HL-60/S4 treated with phorbol 12-myristate 13-acetate at 8.2 ng/mL for 4 days and 3 days (cell line): ENCODE data around the gene MEGF11.
"Not testable (repeated sequence)": the region's sequence is repeated elsewhere in the genome, so short reads cannot be mapped to it uniquely, and the experiment has no call there.

Experiments
- in situ Hi-C: fragments of 300-500 bp; cut with MboI; formaldehyde crosslinking; loops from 2 replicates; pipeline ENCODE4 v1.15.0; 2022; ENCODE audit warnings: low sequenced_read_pairs

MEGF11 gene

DNA sequence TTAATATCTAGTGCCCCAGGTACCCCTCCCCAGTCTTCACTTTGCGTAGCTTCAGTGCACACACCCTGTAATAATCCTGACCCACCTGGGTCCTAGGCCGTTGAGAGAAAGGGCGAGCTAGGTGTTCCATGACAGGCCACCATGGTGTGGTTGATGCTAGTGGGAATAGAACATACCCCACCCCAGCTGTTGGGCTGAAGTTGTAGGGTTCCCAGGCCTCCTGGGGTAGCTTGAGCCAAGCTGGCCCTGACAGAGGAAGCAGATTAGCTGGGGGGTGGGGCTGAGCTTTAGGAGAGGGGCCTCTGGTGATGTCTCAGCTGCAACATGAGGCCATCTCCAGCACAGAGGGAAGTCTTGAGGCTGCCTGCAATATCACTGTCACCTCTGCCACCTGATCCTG, 343.7 kb downstream of the MEGF11 start:
- in situ Hi-C loops = no loop called here

DNA sequence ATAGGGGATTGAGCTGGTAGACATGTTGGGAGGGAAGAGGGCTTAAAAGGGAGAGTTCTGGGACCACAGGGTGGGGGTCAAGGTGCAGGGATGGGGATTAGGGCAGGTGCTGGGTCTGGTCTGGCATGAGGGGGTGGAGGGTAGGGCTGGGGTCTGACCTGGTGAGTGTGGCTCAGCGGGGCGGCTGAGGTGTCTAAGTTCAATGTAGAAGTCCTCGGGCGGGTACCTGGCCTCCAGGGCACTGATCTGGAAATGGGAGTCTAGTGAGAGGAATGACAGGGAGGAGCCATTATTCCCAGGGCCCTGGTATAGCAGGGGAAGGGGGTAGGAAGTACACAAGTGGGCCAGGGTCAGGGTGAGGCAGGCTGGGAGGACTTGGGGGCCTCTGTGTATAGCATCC, 344.7 kb downstream of the MEGF11 start:
- in situ Hi-C loops = no loop called here

DNA sequence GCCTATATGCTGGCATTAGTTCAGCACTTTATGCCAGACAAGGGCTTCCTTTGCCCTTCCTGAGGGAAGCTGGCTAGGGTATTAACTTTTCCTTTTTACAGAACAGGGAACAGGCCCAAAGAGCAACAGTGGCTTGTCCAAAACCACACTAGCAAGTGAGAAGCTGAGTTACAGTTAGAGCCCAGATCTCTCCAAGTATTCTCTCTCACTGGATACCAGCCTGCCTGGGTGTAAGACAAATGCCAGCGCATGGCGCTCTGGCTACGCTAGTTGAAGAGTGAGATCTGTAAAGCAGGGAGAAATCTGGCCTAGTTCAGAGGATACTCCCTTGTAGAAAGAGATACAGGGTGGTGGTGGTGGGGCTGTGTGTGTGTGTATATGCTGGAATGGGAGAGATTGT, 345.9 kb downstream of the MEGF11 start:
- in situ Hi-C loops = no loop called here

DNA sequence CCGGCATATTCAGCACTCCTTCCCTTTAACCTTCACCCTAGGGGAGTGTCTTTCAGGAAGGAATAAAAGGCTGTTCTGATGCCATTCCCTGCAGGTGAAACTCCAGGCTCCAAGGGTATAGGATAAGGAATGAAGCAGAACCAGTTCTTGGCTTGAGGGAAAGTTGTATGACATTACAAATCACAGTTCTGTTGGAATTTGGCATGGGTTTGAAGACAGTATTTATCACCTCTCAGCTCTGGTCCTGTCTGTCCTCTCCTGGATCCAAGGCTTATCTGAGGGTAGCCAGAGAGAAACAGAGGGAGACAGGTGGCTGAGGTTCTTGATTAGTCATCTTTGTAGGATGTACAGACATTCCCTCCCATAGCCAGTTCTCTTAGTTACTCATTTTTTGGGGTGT, 347.2 kb downstream of the MEGF11 start:
- in situ Hi-C loops = no loop called here

DNA sequence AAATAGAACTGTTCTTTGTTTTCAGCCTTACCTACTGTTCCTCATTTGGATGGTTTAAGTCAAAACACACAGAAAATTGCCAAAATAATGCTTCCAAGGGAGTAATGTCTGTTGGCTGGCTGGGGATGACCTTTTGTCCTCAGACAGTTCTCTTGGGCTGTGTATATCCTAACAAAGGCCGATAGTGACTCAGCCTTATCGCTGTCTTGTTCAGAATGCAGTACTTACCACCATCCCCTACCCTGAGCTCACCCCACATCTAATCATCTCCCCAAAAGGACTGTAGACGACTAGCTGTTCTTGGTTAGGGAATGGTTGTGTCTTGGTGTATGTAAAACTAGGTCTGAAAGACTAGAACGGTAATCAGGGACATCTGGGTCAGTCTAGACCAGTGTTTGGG, 349.2 kb downstream of the MEGF11 start:
- in situ Hi-C loops = no loop called here

DNA sequence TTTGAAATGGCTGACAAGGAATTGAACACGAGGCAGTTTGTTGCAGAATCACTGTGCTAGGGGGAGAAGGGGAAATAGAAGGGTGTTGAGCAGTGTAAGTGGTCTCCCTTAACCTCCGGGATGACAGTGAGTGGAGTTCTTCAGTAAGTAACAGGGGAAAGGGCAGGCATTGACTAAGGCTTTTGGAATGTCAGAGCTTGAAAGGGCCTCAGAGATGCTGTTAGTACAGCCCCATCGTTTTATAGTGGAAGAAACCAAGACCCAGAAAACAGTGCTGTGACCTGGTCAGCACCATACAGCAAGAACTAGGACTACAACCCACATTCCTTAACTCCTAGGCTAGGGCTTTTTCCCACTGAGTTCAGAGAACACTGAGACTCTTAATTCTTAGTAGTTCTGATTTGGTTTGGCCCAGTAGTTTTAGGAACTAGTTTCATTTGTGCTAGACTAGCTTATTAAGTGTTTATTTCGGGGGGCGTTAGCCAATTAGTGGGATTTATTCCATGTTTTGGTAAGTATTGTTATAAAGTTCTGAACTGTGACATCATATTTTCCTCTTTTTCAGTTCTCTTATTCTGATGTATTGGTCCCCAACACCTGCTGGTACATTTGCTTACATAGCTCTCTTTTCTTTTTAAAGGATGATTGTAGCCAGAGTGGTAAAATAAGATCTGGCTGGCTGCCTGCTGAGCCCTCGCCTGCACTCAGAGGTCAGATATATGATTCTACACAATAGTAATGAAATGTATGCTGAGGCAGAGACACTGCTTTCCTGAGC, 350.1 kb downstream of the MEGF11 start:
- in situ Hi-C loops = no loop called here

DNA sequence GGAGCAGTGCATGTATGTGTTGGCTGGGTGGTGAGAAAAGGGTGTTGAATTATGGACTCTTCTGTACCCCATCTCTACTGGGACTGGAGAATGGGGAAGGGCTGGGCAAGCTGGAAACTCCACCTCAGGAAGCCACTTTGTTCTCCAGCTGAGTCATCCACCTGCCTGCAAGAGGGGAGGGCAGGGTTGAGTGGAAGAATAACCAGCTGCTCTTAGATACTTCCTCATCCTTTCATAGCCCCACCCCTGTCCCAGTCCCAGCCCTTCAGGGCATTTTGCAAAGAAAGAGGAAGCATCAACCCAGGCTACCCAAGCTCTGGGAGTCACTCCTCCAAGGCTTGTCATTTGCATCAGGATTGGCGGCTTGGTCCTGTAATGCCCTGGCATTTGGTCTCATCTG, 351.2 kb downstream of the MEGF11 start:
- in situ Hi-C loops = no loop called here

DNA sequence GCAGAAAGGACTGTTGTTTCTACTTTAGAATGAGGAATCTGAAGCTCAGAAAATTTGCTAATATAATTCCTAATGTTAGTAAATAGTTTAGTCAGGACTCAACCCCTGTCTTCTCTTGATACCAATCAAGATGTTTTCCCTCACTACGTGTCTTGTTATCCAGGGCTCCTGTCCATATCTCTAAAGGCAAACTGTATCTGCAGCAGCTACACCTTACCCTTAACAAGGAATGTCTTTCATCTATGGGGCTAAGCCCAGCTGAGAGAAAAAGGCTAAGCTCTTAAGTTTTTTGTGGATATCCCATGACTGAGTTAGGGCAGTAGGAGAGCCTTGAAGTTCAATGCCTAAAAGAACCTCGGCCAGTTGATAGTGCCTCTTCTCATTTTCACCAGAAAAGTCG, 351.7 kb downstream of the MEGF11 start:
- in situ Hi-C loops = no loop called here

DNA sequence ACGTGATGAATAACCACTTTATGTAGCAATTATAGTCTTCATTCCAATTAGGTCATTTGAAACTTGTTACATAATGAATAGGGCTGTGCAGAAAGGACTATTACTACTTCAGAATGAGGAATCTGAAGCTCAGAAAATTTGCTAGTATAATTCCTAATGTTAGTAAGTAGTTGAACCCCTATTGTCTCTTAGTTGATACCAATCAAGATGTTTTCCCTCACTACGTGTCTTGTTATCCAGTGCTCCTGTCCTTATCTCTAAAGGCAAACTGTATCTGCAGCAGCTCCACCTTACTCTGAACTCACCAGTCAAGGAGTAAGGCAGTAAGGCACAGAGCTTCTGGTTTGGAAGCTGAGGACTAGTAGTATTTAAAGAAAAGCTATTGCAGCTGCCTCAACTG, 352.2 kb downstream of the MEGF11 start:
- in situ Hi-C loops = no loop called here

DNA sequence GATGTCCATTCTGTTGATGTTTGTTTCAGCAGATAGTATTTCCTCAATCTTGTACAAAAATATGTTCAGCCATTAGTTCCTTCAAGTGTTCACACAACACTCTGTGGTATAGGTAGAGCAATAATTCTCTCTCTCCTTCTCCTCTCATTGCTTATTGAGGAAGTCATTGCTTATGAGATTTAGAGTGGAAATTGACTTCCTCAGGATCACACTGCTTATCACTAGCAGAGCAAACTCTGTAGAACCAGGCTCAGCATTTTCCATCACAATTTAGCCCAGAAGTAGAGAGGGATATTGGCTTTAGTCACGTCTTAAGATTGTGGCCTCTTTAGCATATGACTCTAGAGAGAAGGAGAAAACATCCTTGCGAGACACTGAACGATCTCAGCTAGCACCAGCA, 353.1 kb downstream of the MEGF11 start:
- in situ Hi-C loops = no loop called here

DNA sequence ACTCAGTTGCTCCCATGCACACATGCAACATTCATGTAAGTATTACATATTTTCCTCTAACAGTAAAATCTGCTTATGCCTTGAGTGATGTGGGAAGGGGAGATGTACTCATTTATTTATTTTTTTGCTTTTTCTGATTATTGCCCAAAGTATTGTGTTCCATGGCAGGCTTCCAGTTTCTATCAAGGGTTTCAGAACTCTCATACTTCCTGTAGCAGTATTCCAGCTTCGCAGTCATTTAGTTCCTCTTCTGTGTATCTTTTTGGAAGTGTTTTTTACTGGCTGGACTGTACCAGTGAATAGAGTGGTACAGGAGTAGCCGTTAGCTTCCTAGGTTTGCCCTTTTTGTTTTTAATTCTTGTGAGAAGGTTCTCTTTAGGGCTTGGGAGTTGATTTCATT, 357.3 kb downstream of the MEGF11 start:
- in situ Hi-C loops = no loop called here

DNA sequence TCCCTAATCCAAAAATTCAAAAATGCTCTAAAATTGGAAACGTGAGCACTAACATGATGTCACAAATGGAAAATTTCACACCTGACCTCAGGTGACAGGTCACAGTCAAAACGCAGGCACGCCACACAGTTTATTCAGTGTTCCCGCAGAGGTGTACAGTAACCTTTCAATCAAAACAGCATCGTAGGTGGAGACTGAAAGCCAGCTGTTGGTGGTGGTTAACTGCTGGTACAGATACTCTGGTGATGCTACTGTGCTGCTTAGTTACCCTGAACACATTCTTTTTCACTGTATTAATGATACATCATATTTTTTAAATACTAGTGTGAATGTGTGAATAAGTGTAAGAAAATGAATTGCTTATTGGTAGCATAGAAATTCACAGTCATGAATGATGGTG, 360.5 kb downstream of the MEGF11 start:
- in situ Hi-C loops = no loop called here

DNA sequence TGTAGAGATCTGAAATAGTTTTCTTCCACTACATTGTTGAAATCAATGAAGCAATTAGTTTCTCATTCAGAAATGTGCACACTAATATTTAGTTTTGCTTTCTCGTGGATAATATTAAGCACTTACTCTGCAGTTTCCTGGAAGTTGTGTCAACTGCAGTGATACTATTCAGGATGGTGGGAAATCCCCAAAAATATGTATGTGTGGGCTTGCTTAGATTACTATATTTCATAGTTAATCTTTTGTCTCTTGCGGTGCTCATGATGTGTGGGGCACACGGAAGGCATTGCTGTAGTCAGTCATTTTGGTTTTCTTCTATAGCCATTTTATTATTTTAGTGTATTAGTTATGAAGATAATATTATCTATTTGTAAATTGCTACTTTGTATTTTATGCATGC, 364.6 kb downstream of the MEGF11 start:
- in situ Hi-C loops = no loop called here

DNA sequence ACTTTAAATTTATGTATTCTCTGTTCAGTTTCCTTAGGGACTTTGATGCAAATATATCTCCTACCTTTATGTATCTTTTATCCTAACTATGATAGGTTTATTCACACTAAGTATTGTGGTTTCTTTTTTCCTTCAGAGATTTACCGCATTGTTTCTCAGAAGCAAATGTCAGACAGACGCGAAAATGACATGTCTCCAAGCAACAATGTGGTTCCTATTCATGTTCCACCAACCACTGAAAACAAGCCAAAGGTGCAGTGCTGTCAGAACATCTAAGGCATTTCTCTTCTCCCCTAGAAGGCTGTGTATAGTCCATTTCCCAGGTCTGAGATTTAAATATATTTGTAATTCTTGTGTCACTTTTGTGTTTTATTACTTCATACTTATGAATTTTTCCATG, 366.0 kb downstream of the MEGF11 start:
- in situ Hi-C loops = no loop called here

DNA sequence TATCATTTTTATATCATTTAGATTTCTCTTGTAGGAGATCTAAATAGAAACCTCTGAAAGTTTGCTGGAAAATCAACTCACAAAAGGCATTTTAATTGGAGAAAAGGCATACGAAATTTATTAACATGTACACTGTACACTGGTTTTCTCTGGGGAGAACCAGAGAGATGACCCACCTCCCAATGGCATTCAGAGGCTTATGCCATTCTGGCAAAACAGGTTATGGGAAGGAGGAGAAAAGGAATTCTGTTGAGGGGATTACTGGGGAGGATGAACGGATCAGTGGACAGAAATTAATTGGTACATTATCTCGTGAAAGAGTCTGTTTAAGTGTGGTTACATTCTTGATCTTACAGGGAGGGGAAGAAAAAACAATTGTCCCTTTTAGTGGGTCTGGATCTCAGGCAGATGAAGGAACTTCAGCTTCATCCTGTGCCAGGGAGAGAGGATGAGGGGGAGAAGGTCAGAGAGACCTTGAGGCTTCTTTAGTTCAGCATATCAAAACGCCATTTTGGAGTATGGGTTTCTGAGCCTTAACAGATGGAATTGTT, 367.8 kb downstream of the MEGF11 start:
- in situ Hi-C loops = no loop called here

DNA sequence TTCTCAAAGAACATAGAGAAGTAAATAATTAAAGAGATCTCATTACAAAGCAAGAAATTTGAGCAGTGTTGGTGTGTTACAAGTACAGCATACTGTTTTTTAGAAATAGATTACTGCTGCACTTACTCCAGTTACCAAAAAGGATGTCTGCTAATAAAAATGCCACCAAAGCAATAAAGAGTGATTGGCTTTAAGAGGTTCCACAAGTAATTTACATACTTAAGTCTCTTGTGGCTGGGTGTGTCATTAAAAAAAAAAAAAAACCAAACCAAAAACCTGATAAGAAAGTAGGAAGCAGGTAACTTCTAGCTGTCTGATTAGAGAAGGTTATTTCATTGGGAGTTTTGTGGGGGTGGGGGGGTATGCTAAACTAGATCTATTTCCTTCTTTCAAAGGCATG, 369.0 kb downstream of the MEGF11 start:
- in situ Hi-C loops = no loop called here

DNA sequence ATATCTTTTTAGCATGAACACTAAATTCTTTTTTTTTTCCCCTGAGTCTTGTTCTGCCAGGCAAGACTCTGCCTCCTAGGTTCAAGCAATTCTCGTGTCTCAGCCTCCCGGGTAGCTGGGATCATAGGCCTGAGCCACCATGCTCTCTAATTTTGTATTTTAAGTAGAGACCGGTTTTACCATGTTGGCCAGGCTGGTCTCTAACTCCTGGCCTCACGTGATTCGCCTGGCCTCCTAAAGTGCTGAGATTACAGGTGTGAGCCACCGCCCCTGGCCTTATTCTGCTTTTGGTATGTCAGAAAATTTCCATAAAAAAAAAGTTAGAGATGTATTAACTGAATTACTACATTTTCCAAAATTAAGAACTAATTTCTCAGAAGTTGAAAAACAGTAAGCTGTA, 370.0 kb downstream of the MEGF11 start:
- in situ Hi-C loops = no loop called here

DNA sequence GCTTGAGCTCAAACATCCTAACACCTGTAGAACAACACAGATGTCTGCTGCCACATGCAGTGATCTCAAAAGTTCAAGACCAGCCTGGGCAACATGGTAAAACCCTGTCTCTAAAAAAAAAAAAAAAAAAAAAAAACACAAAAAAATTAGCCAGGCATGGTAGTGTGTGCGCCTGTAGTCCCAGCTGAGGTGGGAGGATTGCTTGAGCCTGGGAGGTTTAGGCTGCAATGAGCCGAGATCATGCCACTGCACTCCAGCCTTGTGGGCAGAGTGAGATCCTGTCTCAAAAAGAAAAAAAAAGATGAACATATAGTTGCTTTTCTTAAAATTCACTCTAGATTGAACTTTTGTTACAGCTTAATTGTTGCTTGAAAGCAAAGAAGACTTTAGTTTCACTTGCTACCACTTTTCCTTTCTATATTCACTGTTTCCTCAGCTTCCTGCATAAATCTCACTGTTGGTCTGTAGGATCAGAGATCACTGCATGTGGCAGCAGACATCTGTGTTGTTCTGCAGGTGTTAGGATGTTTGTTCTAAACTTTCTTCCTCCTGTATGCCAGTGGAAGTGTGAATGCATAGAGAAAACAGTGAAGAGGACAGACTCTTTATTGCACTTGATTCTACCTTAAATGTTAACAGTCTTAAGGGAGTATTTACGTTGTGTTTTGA, 371.6 kb downstream of the MEGF11 start:
- in situ Hi-C loops = no loop called here

DNA sequence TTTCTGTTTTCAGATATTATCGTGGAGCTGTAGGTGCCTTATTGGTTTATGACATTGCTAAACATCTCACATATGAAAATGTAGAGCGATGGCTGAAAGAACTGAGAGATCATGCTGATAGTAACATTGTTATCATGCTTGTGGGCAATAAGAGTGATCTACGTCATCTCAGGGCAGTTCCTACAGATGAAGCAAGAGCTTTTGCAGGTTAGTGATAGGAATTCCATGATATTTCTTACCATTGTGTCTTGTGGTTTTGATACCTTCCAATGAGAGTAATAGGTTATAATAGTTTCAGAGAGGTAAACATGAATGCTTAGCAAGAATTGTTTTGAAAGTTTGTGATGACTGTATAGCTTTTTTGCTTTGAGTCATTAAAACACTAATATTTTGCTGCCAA, 375.8 kb downstream of the MEGF11 start:
- in situ Hi-C loops = no loop called here

DNA sequence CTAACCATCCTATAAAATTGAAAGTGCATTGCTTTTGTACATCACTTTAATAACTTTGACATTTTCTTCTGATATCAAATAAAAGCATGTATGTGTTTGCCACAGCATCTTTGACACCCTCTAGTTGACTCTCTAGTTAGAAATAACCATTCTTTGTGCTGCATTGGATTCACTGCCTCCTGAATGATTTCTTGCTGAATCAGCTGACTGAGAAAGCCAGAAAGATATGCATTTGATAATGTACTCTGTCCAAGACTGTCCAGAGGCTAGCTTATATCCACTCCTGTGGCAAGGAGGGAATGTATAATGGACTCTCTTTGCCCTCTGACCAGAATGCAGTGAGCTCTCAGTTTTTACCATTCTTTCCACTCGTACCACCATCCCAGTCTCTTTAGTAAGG, 378.1 kb downstream of the MEGF11 start:
- in situ Hi-C loops = no loop called here

DNA sequence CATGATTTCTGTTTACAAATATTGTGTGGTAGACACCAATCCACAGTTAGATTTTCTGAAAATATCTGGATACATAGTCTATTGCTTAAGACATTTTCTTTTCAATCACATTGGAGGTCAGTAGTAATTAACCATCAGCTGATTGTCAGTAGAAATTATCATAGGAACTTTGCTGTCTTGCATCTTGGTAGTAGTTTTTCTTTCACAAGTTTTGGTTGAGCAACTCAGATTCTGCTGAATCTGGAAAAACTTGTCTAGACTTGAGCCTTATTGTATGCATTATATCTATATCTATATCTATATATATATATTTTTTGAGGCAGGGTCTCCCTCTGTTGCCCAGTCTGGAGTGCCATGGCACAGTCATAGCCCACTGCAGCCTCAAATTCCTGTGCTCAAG, 380.3 kb downstream of the MEGF11 start:
- in situ Hi-C loops = no loop called here

DNA sequence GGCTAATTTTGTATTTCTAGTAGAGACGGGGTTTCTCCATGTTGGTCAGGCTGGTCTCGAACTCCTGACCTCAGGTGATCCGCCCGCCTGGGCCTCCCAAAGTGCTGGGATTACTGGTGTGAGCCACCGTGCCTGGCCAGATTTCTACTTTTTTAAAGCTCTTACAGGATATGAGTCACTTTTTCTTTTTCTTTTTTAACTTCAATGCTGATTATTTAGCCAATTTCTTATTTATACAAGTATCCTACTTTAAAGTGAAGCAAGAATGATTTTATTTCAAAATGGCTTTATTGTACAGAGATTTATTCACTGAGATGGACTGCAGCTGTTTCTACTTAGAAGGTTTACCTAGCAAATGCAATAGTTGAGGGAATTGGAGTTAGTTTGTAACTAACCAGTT, 381.0 kb downstream of the MEGF11 start:
- in situ Hi-C loops = not testable (repeated sequence)
